ENCODE data around the gene CDKN2B-AS1.

Gene CDKN2B-AS1

DNA sequence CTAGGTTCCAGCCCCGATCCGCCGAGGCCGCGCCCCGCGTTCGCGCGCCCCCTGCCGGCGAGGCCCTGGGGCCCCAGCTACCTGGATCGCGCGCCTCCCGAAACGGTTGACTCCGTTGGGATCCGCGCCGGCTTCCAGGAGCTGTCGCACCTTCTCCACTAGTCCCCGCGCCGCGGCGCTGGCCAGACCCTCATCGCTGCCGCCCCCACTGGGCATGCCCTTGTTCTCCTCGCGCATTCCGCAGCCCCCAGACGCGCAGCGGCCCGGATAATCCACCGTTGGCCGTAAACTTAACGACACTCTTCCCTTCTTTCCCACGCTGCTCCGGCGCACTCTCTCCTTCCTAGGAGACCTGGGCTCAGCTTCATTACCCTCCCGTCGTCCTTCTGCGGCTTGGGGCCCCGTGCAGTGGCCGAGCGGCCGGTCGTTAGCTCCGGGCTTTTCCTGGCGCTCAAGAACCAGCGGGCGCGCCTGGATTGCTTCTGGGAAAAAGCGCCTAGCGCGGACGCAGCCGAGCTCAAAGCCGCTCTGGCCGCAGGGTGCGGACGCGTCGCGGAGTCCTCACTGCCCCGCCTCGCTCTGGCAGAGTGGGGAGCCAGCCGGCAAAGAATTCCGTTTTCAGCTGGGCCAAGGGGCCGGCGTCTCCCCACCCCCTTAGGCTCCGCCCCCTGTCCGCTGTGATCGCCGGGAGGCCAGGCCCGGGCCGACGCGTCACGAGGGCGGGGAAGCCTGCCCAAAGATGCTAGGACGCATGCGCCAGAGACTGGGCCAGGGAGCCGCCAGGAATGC is 14.3 kb downstream of the CDKN2B-AS1 start, which contains the start of gene CDKN2B:
CDKN2B (minus strand) TSS at position 589 of the 789 bp plus-strand sequence; CDS start at position 237, 352 bp downstream.
- Mint-ChIP-seq H3K27ac (no peak within 1 kb of the TSS), H3K9me3 (ENCODE audit: low read depth) (no peaks in the 10 kb centered on the region), H3K36me3 (no peaks in the 10 kb centered on the region), H3K27me3 (peaks cover 42% of the 10 kb centered on the region), H3K4me3 (peak within 1 kb of the TSS; percentile 74), H3K4me1 (ENCODE audit: low read depth) (peaks cover 22% of the 10 kb centered on the region)

DNA sequence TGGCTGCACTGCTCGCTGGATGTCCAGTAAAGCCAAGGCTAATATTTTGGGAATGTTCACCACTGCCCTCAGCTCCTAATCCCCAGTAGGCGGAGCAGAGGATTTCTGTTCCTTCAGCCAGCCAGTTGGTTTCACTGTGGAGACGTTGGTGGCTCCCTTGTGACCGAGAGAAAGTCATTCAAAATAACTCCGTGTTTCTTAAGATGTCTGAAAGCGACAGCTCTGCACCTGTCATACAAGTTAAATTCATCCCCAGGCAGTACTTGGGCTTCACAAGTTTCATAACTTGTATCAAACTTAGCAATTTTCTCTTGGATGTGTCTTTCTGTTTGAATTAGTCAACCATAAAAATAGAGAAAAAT is 14.9 kb downstream of the CDKN2B-AS1 start:
- H3K27me3 Mint-ChIP-seq: peaks cover 37% of the 10 kb centered on the region
- H3K4me1 Mint-ChIP-seq (ENCODE audit: low read depth): peaks cover 22% of the 10 kb centered on the region
- H3K9me3 Mint-ChIP-seq (ENCODE audit: low read depth): no peaks in the 10 kb centered on the region
- no peaks in the 10 kb centered on the region for H3K36me3 Mint-ChIP-seq
- no peak overlapping the region for H3K27ac Mint-ChIP-seq
- H3K4me3 Mint-ChIP-seq: peak overlapping the region; percentile 74

DNA sequence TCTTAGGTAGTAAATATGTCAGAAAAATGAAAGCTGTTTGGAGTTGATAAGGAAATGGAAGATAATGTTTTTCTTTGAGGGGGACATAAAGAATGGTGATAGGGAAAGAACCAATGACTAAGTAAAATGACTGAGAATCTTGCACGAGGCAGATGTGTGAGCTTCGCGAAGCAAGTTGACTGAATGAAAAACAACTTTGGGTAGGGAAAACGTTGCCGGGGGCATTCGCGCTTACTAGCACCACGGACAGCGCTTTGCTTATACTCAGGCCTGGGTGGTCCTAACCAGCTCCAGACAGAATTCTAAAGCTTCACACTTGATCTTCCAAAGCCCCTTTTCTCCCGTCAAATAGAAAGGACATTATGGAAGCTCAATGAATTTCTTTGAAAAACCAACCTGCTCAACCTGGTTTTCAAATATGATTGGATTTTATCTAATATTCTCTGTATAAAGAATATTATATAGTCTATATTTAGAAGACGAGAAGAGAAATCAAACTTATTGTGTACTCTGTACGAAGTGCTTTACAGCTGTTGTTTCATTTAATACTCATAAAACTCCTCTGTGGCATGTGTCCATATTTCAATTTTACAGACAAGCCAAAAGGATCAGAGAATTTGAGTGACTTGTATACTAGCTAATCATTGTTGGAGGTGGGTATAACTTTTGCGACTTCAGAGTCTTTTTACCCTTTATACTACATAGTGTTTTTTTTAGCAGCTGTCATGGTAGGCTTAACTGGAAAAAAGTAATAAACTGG is 16.5 kb downstream of the CDKN2B-AS1 start:
- H3K4me1 Mint-ChIP-seq (ENCODE audit: low read depth): peaks cover 11% of the 10 kb centered on the region
- H3K27ac Mint-ChIP-seq: no peak overlapping the region
- H3K9me3 Mint-ChIP-seq (ENCODE audit: low read depth): no peaks in the 10 kb centered on the region
- H3K4me3 Mint-ChIP-seq: no peak overlapping the region
- H3K36me3 Mint-ChIP-seq: no peaks in the 10 kb centered on the region
- peaks cover 25% of the 10 kb centered on the region for H3K27me3 Mint-ChIP-seq

DNA sequence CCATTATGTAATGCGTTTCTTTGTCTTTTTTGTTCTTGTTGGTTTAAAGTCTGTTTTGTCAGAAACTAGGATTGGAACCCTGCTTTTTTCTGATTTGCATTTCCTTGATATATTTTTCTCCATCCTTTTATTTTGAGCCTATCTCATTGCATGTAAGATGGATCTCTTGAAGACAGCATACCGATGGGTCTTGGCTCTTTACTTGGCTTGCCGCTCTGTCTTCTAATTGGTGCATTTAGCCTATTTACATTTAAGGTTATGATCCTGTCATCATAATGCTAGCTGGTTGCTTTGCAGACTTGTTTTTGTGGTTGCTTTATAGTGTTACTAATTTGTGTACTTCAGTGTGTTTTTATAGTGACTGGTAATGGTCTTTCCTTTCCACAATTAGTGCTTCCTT is 27.8 kb downstream of the CDKN2B-AS1 start:
- Mint-ChIP-seq H3K27me3 (peaks cover 24% of the 10 kb centered on the region), H3K36me3 (peaks cover 21% of the 10 kb centered on the region), H3K4me1 (ENCODE audit: low read depth) (no peaks in the 10 kb centered on the region), H3K4me3 (no peak overlapping the region), H3K9me3 (ENCODE audit: low read depth) (peaks cover 16% of the 10 kb centered on the region), H3K27ac (no peak overlapping the region)

DNA sequence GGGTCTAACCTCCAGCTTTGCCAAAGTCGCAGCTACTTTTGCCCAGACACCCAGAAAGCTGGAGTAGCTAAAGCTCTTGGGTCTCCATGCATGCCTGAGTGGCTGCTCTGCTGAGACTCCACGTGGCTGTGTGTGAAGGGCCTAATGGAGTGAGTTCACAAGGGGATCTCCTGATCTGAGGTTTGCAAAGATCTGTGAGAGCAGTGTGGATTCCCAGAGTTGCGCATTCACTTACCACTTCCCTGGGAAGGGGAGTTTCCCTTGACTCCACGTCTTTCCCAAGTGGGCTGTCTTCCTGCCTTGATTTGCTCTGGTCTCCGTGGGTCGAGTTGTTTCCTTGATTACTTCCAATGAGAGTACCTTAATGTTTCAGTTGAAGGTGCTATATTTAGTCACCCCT is 32.1 kb downstream of the CDKN2B-AS1 start:
- Mint-ChIP-seq H3K4me1 (ENCODE audit: low read depth) (no peaks in the 10 kb centered on the region), H3K9me3 (ENCODE audit: low read depth) (peaks cover 3% of the 10 kb centered on the region), H3K36me3 (peaks cover 4% of the 10 kb centered on the region), H3K27ac (no peak overlapping the region), H3K27me3 (peaks cover 5% of the 10 kb centered on the region), H3K4me3 (no peak overlapping the region)

DNA sequence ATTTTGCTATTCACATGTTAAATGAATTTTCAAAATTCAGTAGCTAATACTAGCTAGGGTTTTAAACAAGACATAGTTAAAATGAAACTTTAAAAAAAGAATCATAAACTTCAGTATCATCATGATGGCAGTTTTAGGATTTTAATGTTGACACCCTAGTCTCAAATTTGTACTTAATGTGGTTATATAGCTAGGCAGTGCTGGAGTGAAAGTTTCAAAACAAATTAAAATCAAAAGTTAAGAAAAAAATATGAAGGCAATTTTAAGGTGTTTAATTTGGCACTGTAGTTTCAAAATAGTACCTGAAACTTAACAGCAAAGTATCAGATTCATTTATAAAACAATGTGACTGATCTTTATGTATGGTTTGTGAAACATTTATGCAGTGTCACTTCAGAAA is 33.8 kb downstream of the CDKN2B-AS1 start:
- H3K4me3 Mint-ChIP-seq: no peak overlapping the region
- no peaks in the 10 kb centered on the region for H3K27me3 Mint-ChIP-seq
- H3K36me3 Mint-ChIP-seq: no peaks in the 10 kb centered on the region
- no peaks in the 10 kb centered on the region for H3K9me3 Mint-ChIP-seq (ENCODE audit: low read depth)
- H3K27ac Mint-ChIP-seq: no peak overlapping the region
- no peaks in the 10 kb centered on the region for H3K4me1 Mint-ChIP-seq (ENCODE audit: low read depth)

DNA sequence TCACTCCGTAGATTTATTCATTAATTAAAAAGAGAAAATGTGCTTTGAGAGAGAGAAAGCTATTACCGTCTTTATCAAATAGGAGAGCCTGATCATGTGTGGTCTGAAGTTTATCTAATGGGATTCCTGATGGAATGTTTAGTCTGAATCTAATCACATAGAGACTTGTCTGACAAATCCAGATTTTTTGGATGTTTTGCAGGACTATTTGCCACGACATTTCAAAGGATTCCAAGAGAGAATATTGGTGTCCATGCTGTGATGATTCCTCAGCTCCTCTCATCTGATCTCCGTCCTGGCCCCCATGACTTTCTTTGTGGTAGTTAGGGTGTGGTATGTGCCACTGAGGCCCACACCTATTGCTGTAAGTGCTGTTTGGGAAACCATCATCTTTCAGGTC is 34.6 kb downstream of the CDKN2B-AS1 start:
- no peaks in the 10 kb centered on the region for H3K4me1 Mint-ChIP-seq (ENCODE audit: low read depth)
- no peak overlapping the region for H3K27ac Mint-ChIP-seq
- no peak overlapping the region for H3K4me3 Mint-ChIP-seq
- H3K36me3 Mint-ChIP-seq: no peaks in the 10 kb centered on the region
- no peaks in the 10 kb centered on the region for H3K9me3 Mint-ChIP-seq (ENCODE audit: low read depth)
- H3K27me3 Mint-ChIP-seq: no peaks in the 10 kb centered on the region

DNA sequence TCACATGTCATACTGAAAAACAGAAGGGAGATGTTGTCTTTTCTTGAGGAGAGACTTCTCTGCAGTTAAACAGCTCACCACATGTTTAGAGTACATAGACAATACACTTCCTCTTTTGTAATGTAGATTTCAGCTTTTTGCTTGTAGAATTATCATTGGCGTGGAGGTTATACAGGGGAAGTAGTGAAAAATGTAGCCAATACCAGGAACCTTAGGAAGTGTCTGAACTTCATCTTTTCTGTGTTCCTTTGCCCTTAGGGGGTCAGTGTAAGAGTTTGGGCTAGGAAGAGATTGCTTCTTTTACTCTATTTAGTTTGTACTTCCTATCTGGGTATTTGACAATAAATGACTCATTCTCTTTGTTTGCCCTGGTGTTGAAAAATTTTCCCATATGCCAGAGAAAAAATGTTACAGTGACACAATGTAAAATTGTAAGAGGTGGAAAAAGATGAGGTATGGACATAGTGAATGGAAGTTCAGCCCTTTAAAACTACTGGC is 35.6 kb downstream of the CDKN2B-AS1 start:
- H3K4me1 Mint-ChIP-seq (ENCODE audit: low read depth): no peaks in the 10 kb centered on the region
- no peak overlapping the region for H3K4me3 Mint-ChIP-seq
- H3K27ac Mint-ChIP-seq: no peak overlapping the region
- no peaks in the 10 kb centered on the region for H3K9me3 Mint-ChIP-seq (ENCODE audit: low read depth)
- no peaks in the 10 kb centered on the region for H3K27me3 Mint-ChIP-seq
- H3K36me3 Mint-ChIP-seq: no peaks in the 10 kb centered on the region

DNA sequence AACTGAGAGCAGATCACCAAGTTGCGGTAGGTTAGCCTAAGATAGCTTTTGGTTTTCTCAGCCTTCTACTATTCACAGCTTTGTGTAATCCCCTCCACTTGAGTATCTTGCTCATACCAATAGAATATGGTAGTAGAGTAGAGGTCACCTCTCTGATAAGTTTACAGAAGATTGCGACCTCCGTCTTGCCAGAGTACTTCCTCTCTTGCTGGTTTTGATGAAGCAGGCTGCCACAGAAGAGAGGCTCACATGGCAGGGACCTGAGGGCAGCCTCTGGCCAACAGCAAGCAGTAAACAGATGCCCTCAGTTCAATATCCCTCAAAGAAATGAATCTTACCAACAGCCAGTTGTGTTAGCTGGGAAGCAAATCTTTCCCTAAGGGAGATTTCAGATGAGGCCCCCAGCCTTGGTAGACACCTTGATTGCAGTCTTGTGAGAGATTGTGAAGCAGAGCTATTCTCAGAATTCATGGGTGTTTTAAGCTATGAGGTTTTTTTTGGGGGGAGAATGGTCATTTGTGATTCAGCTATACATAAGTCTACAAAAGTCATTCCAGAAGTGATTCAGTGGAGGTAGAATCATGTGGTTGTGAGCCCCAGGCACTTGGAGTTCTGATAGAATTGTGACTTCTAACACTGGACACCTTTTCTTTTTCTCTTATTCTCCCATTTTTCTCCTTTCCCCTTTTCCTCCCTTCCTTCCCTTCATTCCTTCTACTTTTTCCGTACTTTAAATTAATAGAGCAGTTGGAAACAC is 37.2 kb downstream of the CDKN2B-AS1 start:
- H3K36me3 Mint-ChIP-seq: no peaks in the 10 kb centered on the region
- no peak overlapping the region for H3K4me3 Mint-ChIP-seq
- peaks cover 7% of the 10 kb centered on the region for H3K4me1 Mint-ChIP-seq (ENCODE audit: low read depth)
- no peaks in the 10 kb centered on the region for H3K27me3 Mint-ChIP-seq
- H3K27ac Mint-ChIP-seq: no peak overlapping the region
- H3K9me3 Mint-ChIP-seq (ENCODE audit: low read depth): no peaks in the 10 kb centered on the region

DNA sequence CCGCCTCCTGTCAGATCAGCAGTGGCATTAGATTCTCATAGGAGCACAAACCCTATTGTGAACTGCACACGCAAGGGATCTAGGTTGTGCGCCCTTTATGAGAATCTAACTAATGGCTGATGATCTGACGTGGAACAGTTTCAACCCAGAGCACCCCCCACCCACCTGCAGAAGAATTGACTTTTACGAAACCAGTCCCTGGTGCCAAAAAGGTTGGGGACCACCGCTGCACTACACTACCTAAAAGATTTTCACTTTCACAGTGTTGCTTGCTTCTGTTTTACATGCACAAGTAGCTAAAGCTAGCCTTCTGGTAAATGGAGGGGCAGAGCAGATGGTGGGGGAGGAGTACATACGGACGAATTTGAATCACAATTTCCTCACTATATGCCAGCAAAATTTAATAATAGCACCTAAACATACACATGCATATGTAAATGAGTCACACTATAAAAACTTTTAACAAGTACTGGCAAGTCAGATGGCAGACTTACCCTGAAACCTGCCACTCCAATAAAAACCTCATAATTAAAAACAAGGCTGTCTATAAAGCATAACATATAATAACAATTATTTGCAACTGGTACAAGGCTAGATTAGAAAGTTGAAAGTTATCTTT is 38.5 kb downstream of the CDKN2B-AS1 start:
- no peak overlapping the region for H3K4me3 Mint-ChIP-seq
- no peaks in the 10 kb centered on the region for H3K9me3 Mint-ChIP-seq (ENCODE audit: low read depth)
- no peaks in the 10 kb centered on the region for H3K27me3 Mint-ChIP-seq
- H3K27ac Mint-ChIP-seq: no peak overlapping the region
- peaks cover 10% of the 10 kb centered on the region for H3K4me1 Mint-ChIP-seq (ENCODE audit: low read depth)
- H3K36me3 Mint-ChIP-seq: no peaks in the 10 kb centered on the region

DNA sequence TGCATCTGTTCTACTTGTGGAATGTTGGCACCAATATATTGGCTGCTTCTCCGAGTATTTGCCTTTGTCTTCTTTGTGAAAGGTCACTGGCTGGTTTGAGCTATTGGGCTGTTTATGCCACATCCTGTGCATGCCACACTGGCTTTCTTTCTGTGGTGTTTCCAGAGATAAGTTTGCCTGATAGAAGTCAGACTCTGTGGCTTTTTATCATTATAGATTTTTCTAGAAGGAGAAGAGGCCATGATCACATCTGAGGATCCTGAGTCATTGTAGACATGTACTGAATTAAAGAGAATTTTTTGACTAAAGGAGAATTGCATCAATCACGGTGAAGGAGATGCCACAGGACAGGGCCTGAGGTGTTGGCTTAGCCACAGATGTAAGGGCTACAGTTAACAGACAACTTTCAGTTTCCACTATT is 41.0 kb downstream of the CDKN2B-AS1 start:
- H3K4me1 Mint-ChIP-seq (ENCODE audit: low read depth): peaks cover 14% of the 10 kb centered on the region
- no peaks in the 10 kb centered on the region for H3K36me3 Mint-ChIP-seq
- no peaks in the 10 kb centered on the region for H3K9me3 Mint-ChIP-seq (ENCODE audit: low read depth)
- H3K27ac Mint-ChIP-seq: no peak overlapping the region
- H3K4me3 Mint-ChIP-seq: no peak overlapping the region
- no peaks in the 10 kb centered on the region for H3K27me3 Mint-ChIP-seq

DNA sequence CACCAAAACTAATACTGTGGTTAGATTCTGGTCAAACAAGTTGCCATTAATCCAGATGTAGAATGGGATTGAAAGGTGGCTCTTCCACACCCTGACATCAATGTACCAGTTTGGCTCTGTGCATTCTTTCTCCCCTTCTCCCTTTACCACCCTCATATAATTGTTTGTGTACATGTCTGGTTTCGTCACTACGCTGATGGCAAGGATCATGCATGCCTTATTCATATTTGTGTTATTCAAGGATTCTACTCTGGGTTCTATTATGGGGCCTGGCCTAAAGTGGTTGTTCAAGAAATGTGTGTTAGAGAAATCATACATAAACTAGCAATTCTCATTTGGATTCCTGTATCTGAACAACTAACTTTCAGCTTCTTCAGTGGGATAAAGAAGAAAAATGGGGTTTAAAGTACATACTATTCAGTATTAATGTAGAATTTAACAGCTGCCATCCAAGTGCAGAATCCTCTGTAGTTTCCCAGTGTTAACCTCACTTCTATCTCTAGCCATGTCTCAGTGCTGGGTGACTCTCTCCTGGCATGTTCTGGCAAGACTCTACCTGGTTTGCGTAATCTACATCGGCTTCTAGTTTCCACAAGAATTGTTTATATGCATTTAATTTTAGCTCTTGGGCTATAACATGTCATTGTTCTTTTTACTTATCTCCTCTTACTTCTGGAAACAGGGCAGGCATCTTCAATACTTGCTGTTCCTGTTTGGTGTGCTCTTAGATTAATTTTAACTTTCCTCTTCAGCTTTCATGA is 42.5 kb downstream of the CDKN2B-AS1 start:
- H3K27me3 Mint-ChIP-seq: no peaks in the 10 kb centered on the region
- no peak overlapping the region for H3K27ac Mint-ChIP-seq
- H3K4me3 Mint-ChIP-seq: no peak overlapping the region
- H3K9me3 Mint-ChIP-seq (ENCODE audit: low read depth): no peaks in the 10 kb centered on the region
- no peaks in the 10 kb centered on the region for H3K36me3 Mint-ChIP-seq
- peaks cover 24% of the 10 kb centered on the region for H3K4me1 Mint-ChIP-seq (ENCODE audit: low read depth)

DNA sequence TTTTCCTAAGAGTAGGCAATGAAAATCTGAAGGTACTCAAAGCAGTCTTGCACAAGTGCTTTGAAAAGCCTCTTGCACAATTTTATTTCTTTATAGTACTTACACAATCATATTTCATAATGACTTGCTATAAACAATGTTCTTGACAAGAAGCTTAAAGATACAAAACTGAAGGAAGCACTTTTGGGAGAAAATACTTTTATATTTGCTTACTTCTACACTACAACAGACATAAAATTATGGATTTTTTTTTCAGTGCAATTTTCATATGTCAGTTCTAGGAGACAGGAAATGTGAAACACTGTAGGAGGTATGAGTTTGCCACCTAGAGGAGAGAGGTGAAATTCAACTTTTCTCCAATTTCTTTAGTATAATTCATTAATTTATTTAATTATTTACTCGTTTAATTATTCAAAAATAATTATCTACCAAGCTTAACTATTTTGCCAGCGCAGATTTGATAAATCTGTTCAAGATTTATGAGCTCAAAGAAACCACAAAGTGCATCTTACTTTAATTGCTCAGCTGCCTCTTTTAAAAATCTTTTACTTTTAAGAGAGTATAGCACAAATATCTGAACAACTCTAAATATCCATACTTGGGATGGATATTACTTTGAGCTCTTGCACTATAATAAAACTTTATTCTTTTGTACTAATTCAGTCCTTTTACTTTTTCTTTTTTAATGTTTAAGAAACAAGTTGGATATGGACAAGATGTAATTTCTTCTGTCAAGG is 43.5 kb downstream of the CDKN2B-AS1 start:
- peaks cover 24% of the 10 kb centered on the region for H3K4me1 Mint-ChIP-seq (ENCODE audit: low read depth)
- no peak overlapping the region for H3K4me3 Mint-ChIP-seq
- H3K9me3 Mint-ChIP-seq (ENCODE audit: low read depth): no peaks in the 10 kb centered on the region
- no peaks in the 10 kb centered on the region for H3K36me3 Mint-ChIP-seq
- no peaks in the 10 kb centered on the region for H3K27me3 Mint-ChIP-seq
- H3K27ac Mint-ChIP-seq: no peak overlapping the region

Measured in activated naive CD8-positive, alpha-beta T cell (primary cell).